22Rv1 (cell line): ENCODE results near the gene MINPP1.

Source experiments
- H3K27ac ChIP-seq: fragments of 450-650 bp; 2 replicates; pipeline ENCODE4 v1.5.1; 2017
- ZFX ChIP-seq: fragments of 450-650 bp; IDR thresholded peaks from 2 replicates; pipeline ENCODE4 v1.6.1; 2017; ENCODE audit warnings: antibody characterized with exemption, borderline replicate concordance
- TF ChIP-seq, protein P1 (sequence below): fragments of 450-650 bp; IDR thresholded peaks from 2 replicates; pipeline ENCODE4 v1.5.1; 2017; ENCODE audit warnings: mild to moderate bottlenecking

MINPP1 gene

DNA sequence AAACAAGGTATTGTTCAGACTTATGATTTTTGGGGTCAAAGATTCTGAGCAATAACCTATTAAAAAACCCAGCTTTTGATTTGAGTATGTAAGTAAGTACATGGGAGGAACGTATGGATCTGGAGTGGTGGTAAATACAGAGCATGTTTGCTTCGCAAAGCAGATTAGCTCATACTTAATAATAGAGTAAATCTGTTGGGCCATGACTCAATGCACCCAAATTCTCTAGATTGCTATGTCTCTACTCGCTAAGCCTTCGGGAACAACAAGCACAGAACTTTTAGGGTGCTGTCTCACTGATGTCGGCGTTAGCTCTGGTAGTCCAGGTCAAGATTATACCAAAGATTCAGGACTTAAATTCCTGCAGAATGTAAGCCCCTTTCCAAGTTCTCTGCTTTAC, 807 bp upstream of the MINPP1 start:
- peak overlapping the region; percentile 76 for H3K27ac ChIP-seq
- TF ChIP-seq, protein P1, sequence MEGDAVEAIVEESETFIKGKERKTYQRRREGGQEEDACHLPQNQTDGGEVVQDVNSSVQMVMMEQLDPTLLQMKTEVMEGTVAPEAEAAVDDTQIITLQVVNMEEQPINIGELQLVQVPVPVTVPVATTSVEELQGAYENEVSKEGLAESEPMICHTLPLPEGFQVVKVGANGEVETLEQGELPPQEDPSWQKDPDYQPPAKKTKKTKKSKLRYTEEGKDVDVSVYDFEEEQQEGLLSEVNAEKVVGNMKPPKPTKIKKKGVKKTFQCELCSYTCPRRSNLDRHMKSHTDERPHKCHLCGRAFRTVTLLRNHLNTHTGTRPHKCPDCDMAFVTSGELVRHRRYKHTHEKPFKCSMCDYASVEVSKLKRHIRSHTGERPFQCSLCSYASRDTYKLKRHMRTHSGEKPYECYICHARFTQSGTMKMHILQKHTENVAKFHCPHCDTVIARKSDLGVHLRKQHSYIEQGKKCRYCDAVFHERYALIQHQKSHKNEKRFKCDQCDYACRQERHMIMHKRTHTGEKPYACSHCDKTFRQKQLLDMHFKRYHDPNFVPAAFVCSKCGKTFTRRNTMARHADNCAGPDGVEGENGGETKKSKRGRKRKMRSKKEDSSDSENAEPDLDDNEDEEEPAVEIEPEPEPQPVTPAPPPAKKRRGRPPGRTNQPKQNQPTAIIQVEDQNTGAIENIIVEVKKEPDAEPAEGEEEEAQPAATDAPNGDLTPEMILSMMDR = no peak
- TF ChIP-seq ZFX = no peak

GRCh38 chr10:87504307-87504639, 420 bp upstream of the MINPP1 start:
- H3K27ac ChIP-seq = peak overlapping the region; percentile 76
- TF ChIP-seq, protein P1 = no peak
- no peak for TF ChIP-seq ZFX

- TF ChIP-seq, protein P1 = peak; percentile 87
- no peak for TF ChIP-seq ZFX
- H3K27ac ChIP-seq = peak overlapping the region; percentile 76
Observed at GRCh38 chr10:87505366-87506111, 846 bp downstream of the MINPP1 start.

- TF ChIP-seq, protein P1 = no peak
- TF ChIP-seq ZFX = no peak
- H3K27ac ChIP-seq = no peak overlapping the region
Observed at GRCh38 chr10:87506956-87507355, 2.3 kb downstream of the MINPP1 start.

DNA sequence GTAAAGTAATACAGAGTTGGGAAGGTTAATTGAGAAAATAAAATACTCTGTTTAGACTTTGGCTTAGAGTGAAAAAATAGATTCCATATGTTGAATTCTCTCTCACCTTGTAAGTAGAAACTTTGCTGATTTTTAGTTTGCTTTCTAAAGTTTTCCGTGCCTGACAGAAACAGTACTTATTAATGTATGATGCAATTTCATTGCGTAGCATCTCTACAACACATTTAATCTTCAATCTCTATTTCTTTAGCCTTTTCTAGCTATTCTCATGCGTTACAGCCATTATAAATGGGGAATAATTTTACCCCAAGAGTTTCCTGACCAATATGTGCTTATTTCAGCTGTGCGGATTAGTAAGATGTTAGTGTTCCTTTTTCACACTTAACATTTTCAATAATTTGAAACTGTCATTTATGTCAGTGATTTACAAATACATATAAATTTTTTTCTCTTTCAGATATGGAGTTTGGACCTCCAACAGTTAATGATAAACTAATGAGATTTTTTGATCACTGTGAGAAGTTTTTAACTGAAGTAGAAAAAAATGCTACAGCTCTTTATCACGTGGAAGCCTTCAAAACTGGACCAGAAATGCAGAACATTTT, 3.3 kb downstream of the MINPP1 start:
- no peak for TF ChIP-seq ZFX
- TF ChIP-seq, protein P1 = no peak
- H3K27ac ChIP-seq = no peak overlapping the region

DNA sequence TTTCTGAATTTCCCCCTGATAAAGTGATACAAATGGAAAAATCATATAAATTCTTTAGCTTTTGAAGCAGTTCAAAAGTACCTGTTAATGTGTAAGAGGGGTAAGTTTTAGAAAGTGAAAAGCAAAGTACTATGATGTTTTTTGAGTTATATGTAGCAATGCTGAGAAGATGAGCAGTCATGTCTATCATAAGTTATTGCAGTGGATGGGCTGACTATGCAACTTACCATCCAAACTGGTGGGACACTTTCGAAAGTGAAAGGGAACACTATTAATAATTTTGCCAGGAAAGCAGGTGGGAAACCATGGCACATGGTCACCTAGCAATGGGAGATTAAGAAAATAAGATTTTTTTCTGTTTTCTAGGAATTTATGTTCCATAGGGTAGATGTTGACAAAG, 4.1 kb downstream of the MINPP1 start:
- H3K27ac ChIP-seq = no peak overlapping the region
- no peak for TF ChIP-seq ZFX
- TF ChIP-seq, protein P1 = no peak

DNA sequence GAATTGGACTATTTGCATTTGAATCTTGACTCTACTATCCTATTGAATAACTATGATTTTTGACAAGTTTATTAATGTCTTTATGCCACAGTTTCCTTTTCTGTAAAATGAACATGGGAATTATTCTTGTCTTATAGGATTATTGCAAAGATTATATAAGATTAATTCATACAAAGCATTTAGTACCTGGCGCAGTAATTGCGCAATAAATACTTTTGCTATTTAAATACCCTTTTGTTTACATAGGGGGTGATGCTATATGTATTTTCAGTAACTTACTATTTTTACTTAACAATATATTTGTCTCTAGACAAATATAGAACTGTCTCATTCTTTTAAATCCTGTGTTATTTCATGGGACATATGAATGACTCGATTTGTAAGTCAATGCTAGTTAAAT, 5.3 kb downstream of the MINPP1 start:
- H3K27ac ChIP-seq = no peak overlapping the region

More for the DNA sequence above, 5.3 kb downstream of the MINPP1 start:
- TF ChIP-seq, protein P1 = no peak
- TF ChIP-seq ZFX = no peak
